GM21619 (cell line): ENCODE data around the gene RSAD2.
"Not testable (repeated sequence)": the region's sequence is repeated elsewhere in the genome, so short reads cannot be mapped to it uniquely, and the experiment has no call there.

Source experiments
- ATAC-seq: cut with Tn5 transposase; IDR thresholded peaks from one replicate; pipeline ENCODE4 v1.9.1; 2021; ENCODE audit not compliant: unreplicated experiment

RSAD2 gene, protein sequence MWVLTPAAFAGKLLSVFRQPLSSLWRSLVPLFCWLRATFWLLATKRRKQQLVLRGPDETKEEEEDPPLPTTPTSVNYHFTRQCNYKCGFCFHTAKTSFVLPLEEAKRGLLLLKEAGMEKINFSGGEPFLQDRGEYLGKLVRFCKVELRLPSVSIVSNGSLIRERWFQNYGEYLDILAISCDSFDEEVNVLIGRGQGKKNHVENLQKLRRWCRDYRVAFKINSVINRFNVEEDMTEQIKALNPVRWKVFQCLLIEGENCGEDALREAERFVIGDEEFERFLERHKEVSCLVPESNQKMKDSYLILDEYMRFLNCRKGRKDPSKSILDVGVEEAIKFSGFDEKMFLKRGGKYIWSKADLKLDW

DNA sequence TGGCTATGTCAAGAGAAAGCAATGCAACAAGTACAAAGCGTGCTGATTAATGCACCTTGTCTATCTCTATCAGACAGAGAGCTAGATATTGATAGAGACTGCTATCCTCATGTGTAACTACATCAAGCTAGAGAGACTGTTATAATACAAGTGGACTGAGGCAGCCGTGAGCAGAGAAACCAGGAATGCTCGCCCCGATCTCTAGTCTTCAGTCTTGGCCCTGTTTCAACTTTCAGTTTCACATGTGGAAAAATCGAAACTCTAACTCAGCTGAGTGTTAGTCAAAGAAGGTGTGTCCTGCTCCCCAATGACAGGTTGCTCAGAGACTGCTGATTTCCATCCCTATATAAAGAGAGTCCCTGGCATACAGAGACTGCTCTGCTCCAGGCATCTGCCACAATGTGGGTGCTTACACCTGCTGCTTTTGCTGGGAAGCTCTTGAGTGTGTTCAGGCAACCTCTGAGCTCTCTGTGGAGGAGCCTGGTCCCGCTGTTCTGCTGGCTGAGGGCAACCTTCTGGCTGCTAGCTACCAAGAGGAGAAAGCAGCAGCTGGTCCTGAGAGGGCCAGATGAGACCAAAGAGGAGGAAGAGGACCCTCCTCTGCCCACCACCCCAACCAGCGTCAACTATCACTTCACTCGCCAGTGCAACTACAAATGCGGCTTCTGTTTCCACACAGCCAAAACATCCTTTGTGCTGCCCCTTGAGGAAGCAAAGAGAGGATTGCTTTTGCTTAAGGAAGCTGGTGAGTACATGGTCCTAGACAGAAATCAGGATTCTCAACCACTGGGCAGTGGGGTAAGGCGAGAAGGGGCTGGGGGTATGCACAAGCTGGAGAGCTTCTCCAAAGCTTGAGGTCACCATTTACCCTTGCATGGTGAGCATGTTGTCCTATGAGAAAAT lies at the start of gene RSAD2:
Gene RSAD2, plus strand, starts transcription at position 376 of the 903 bp plus-strand sequence. Its CDS starts 24 bp downstream, at position 400.
- ATAC-seq, result peak; percentile 75

GRCh38 chr2:6828299-6828584 lies 49.3 kb upstream of the RSAD2 start:
- ATAC-seq, result no peak

GRCh38 chr2:6831229-6831628 lies 46.3 kb upstream of the RSAD2 start:
- no peak for ATAC-seq

- ATAC-seq, result no peak
These were observed 44.8 kb upstream of the RSAD2 start for GRCh38 chr2:6832596-6833299.

- no peak for ATAC-seq
These were observed 44.3 kb upstream of the RSAD2 start for GRCh38 chr2:6833300-6833604.

DNA sequence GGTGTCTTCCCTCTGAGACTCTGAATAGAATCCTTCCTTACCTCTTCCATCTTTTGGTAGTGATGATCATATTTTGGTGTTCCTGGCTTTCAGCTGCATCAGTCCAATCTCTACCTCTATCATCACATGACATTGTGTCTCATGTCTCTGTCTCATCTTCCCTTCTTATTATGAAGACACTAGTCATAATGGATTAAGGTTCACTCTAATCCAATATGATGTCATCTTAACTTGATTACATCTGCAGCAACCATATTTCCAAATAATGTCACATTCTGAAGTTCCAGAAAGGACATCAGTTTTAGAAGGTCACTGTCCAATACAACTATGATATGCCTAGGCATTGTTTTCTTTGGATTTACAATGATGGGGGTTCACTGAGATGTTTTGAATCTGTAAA lies 43.4 kb upstream of the RSAD2 start:
- no peak for ATAC-seq

DNA sequence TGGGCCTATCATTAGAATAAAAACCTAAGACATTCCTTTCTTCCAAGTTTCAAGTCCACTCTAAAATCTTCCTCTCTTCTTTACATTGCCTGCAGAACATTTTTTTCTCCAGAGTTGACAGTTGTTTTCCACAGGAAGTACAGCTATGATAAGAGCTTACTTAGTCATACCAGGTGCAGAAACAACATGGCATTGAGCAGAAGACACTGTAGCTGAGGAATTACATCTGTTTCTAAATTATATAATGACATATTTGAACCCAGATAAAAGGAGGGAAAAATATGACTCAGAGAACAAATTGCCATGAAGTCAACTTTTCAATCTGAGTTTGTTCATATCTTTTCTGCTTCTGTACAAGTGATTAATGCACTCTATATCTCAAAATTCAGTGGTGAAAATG lies 42.1 kb upstream of the RSAD2 start:
- ATAC-seq, result no peak

DNA sequence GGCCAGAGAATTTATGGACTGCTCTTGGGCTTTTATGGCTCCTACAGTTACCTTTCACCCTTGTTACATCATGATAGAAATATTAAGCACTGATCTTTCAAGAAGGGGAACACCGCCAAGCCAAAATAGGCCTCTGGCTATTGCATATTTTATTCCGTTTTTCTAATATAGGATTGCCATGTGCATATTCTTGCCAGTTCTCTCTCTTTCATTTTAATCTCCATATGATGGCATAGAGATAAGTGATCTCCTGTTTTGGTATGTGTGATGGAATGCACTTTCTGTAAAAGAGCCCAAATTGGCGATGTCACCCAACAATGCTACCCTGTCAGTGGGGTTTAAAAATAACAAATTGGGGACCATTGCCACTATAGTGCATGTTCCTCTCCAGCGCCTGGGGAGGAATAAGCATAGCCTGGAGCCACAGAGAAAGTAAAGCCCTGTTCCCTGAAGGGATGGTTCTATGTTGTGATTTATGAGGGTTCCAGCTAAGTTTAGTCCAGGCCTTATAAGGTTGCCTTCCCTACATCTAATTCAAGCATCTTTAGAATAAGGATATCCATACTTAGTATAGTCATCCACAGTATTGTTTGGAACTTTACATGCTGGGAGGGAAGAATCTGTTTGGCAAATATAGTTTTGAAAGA lies 38.8 kb upstream of the RSAD2 start:
- ATAC-seq, result no peak

DNA sequence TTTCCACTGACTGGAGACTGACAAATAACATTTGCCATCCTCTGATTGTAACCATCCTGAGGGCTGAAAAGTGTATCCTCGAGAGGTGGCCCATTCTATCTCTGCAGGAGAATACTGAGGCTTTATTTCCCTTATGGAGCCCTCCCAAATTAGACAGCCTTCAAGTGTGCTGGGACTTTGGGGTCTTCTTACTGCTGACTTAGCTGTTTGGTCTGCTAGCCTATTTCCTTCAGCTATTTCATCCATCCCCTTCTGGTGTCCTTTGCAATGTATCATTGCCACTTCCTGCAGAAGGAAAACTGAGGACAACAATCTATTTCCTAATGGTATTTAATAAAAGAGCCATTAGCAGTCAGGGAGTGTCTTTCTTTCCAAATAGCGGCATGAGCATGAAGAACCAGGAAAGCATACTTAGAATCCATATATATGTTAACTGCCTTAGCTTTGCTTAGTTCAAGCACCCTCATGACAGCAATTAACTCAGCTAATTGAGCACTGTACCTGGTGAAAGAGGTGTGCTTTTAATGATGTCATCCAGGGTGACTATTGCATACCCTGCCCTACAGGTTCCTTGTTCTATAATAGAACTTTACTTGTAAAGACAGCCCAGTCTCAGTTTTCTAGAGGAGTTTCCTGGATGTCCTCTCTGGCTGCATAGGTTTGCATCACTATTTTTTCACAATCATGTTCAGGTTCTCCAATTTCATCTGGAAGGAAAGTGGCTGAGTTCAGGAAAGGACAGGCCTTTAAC lies 35.9 kb upstream of the RSAD2 start:
- ATAC-seq, result no peak

DNA sequence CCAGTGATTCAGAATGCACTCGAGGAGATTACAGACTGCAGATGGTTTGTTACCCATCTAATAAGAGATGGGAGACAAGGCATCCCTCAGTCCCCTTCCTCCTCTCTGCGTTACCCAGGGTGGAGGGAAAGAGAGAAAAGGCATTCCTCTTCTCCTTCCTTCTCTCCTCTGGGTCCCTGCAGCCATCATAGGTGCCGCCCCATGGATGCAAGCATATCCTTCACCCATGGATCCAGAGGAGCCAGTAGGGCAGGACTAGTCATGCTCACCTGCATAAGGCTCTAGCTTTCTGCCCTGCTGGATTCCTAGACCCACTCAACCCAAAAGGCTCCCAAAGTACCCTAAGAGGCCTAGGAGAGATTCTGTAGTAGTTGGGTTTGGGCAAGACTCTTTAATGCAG lies 32.3 kb upstream of the RSAD2 start:
- no peak for ATAC-seq

GRCh38 chr2:6845903-6846302 lies 31.7 kb upstream of the RSAD2 start:
- no peak for ATAC-seq

- no peak for ATAC-seq
These were observed 31.0 kb upstream of the RSAD2 start for GRCh38 chr2:6846540-6846939.

GRCh38 chr2:6846967-6847681 lies 30.5 kb upstream of the RSAD2 start:
- ATAC-seq, result no peak

GRCh38 chr2:6852195-6852594 lies 25.4 kb upstream of the RSAD2 start:
- no peak for ATAC-seq

GRCh38 chr2:6854416-6854815 lies 23.2 kb upstream of the RSAD2 start:
- no peak for ATAC-seq

- ATAC-seq, result no peak
These were observed 21.6 kb upstream of the RSAD2 start for GRCh38 chr2:6855860-6856547.

DNA sequence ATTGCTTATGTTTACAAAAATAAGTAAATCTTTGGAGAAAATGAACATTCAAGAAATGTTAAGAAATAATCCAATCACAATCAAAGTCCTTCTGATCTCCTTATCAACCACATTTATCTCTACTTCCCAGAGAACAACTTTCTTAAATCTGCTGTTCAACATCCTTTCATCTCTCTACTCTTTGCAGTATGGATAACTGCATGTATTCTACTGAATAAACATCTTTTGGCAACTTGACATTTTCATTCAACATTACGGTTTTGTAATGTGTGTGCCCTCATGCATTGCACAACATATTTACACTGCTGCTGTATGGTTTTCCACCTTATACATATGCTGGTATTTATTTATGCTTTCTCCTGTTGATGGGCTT lies 21.0 kb upstream of the RSAD2 start:
- ATAC-seq, result no peak

DNA sequence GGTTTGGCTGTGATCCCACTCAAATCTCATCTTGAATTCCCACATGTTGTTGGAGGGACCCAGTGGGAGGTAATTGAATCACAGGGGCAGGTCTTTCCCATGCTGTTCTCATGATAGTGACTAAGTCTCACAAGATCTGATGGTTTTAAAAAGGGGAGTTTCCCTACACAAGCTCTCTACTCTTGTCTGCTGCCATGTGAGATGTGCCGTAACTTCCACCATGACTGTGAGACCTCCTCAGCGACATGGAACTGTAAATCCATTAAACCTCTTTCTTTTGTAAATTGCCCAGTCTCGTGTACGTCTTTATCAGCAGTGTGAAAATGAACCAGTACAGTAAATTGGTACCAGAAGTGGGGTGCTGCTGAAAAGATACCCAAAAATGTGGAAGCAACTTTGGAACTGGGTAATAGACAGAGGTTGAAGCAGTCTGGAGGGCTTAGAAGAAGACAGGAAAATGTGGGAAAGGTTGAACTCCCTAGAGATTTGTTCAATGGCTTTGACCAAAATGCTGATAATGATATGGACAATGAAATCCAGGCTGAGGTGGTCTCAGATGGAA lies 19.0 kb upstream of the RSAD2 start:
- ATAC-seq, result not testable (repeated sequence)

DNA sequence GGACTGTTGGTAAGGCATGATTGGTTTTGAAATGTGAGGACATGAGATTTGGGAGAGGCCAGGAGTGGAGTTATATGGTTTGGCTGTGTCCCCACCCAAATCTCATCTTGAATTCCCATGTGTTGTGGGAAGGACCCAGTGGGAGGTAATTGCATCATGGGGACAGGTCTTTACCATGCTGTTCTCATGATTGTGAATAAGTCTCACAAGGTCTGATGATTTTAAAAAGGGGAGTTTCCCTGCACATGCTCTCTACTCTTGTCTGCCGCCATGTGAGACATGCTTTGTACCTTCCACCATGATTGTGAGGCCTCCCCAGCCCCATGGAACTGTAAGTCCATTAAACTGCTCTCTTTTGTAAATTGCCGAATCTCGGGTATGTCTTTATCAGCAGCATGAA lies 17.3 kb upstream of the RSAD2 start:
- no peak for ATAC-seq
